Neural progenitor cell (in vitro differentiated cells): ENCODE measurements around the gene CLDN6.
A peak's percentile ranks its signal among the peaks of the same experiment; 100 is the strongest.

ENCODE experiments used
- EZH2 ChIP-seq: fragments of 200-600 bp; sonication (generic); IDR thresholded peaks from 2 replicates; pipeline ENCODE4 v1.6.1; 2017; ENCODE audit warnings: antibody characterized with exemption, mild to moderate bottlenecking, moderate library complexity
- EZH2phosphoT487 ChIP-seq: fragments of 200-600 bp; sonication (generic); IDR thresholded peaks from 2 replicates; pipeline ENCODE4 v1.6.1; 2017; ENCODE audit warnings: antibody characterized with exemption
- TF ChIP-seq, protein P1 (sequence below): fragments of 200-600 bp; sonication (generic); IDR thresholded peaks from 2 replicates; pipeline ENCODE4 v1.5.1; 2017; ENCODE audit warnings: antibody characterized with exemption, mild to moderate bottlenecking

DNA sequence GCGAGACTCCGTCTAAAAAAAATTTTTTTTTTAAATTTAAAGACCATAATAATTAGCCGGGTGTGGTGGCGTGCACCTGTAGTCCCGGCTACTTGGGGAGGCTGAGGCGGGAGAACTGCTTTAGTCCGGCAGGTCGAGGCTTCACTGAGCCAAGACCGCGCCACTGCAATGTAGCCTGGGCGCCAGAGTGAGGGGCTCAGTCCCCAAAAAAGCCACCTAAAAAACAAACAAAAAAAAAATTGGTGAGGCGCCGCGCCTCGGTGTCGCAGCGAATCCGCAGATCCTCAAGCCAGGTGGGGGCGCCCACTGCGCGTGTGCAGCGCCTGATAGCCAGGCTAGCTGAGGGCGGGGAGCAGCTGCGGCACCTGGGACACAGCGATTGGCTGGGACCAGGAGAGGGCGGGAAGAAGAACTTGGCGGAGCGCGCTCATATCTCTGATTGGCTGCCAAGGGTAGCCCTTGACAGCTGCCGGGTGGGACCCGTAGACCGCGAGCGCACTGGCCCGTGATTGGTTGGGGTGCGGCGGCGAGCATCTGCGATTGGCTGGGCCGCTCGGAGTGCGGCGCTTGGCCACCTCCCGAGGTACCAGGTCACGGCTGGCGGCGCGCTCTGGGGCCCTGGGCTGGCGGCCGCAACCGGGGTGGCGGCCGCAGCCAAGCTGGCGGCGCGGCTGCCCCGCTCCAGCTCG is 14.3 kb downstream of the CLDN6 start:
- TF ChIP-seq, protein P1, sequence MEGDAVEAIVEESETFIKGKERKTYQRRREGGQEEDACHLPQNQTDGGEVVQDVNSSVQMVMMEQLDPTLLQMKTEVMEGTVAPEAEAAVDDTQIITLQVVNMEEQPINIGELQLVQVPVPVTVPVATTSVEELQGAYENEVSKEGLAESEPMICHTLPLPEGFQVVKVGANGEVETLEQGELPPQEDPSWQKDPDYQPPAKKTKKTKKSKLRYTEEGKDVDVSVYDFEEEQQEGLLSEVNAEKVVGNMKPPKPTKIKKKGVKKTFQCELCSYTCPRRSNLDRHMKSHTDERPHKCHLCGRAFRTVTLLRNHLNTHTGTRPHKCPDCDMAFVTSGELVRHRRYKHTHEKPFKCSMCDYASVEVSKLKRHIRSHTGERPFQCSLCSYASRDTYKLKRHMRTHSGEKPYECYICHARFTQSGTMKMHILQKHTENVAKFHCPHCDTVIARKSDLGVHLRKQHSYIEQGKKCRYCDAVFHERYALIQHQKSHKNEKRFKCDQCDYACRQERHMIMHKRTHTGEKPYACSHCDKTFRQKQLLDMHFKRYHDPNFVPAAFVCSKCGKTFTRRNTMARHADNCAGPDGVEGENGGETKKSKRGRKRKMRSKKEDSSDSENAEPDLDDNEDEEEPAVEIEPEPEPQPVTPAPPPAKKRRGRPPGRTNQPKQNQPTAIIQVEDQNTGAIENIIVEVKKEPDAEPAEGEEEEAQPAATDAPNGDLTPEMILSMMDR, result peak; percentile 57
- TF ChIP-seq EZH2, result no peak
- no peak for TF ChIP-seq EZH2phosphoT487
